C4-2B (cell line): ENCODE data around the gene LYSMD4.

ENCODE experiments used
- H3K27ac ChIP-seq: fragments of 450-650 bp; 2 replicates; pipeline ENCODE4 v1.5.1; 2017
- ZFX ChIP-seq: fragments of 450-650 bp; IDR thresholded peaks from 2 replicates; pipeline ENCODE4 v1.6.1; 2017
- TF ChIP-seq, protein P1 (sequence below): fragments of 450-650 bp; conservative IDR thresholded peaks from 2 replicates; pipeline ENCODE4 v1.5.1; 2017; ENCODE audit warnings: mild to moderate bottlenecking

Gene LYSMD4

DNA sequence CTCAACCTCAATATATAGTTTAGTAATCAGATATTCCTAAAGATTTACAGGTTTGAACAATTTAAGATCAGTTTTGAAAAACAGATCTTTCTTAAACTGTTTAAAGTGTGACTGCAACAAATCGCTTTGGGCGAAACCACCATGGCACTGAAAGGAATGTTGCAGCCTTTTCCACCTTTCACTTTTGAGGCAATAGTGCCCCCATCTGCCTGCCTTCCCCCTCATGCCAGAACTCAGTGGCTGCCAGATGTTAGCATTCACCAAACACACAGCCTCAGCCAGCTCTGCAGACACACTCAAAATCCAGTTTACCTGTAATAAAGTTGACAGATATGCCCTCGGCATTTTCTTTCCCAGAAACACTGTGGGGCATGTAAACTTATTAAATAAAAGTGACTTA lies 3.3 kb downstream of the LYSMD4 start:
- TF ChIP-seq, protein P1, sequence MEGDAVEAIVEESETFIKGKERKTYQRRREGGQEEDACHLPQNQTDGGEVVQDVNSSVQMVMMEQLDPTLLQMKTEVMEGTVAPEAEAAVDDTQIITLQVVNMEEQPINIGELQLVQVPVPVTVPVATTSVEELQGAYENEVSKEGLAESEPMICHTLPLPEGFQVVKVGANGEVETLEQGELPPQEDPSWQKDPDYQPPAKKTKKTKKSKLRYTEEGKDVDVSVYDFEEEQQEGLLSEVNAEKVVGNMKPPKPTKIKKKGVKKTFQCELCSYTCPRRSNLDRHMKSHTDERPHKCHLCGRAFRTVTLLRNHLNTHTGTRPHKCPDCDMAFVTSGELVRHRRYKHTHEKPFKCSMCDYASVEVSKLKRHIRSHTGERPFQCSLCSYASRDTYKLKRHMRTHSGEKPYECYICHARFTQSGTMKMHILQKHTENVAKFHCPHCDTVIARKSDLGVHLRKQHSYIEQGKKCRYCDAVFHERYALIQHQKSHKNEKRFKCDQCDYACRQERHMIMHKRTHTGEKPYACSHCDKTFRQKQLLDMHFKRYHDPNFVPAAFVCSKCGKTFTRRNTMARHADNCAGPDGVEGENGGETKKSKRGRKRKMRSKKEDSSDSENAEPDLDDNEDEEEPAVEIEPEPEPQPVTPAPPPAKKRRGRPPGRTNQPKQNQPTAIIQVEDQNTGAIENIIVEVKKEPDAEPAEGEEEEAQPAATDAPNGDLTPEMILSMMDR, result no peak; the same call in 1 of the 2 replicates
- no peak for TF ChIP-seq ZFX

DNA sequence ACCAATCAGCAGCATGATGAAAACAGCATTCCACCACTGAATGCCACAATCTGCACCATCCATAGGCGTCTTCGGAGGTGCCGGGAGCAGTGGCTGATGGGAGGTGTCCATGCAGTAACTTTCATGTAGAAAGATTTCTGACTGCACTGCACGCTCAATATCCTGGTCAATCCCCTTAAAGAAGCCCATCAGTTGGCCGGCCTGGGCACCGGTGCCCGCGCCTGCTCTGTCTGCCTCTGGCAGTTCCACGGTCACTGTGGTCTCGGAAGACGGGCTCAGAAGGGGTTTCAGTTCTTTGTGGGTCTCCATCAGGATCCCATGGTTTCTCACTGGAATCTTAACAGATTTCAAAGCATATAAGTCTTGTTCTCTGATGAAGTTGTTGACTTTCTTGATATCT lies 3.9 kb downstream of the LYSMD4 start:
- TF ChIP-seq ZFX, result no peak
- TF ChIP-seq, protein P1, result no peak
- H3K27ac ChIP-seq, result no peak overlapping the region

More for the DNA sequence above, 3.3 kb downstream of the LYSMD4 start:
- H3K27ac ChIP-seq, result no peak overlapping the region

DNA sequence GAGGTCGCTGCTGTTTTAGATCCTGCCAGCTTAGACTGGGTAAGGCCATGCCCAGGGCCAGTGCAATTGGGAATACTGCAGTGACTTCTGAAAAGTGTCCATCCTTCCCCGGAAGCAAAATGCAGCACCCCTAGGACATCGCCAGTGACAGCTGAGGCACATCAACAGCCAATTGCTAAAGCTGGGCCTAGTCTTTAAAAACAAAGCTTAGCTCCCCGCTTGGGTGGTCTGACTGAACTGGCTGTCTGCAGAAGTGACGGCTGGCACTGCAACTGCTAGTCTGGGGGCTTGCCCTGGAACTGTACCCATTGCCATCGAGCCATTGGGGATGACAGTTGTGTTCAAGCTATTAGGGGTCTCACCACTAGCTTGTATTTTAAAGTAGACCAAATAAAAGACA lies 4.3 kb downstream of the LYSMD4 start:
- H3K27ac ChIP-seq, result no peak overlapping the region
- no peak for TF ChIP-seq ZFX
- TF ChIP-seq, protein P1, result no peak

DNA sequence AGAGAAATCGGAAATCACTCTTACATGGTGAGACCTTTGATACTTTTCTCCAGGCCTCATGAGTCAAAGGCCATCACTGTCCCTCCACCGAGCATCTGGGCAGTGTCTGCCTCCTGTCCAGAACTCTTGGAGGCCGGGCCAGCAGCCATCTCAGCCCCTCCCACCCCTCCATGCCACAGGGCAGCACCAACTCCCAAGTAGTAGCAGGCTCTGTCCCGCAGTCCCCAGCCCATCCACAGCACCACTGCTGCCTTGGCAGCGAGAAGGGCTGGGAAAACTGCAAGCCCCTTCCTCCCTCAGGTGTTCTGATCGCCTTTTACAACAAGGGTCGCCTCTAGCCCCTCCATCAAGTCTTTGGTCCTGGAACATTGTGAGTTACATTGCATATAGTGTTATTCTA lies 5.5 kb downstream of the LYSMD4 start:
- TF ChIP-seq, protein P1, result no peak
- TF ChIP-seq ZFX, result no peak
- H3K27ac ChIP-seq, result no peak overlapping the region

DNA sequence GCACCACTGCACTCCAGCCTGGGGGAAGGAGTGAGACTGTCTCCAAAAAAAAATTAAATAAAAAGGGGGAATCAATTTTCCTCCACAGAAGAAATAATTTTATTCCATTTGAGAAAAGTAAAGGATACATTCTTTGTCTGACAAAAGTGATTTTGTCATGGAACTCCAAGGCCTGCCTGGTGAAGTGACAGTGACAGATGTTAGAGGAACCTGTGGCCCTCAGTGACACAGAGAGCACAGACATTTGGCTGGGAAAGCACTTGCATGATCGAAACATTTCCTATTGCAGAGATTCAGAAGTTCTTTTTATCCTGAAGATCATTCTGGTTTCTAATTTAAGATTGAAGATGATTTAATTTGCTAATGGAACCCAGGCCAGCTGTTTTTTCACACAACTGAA lies 5.9 kb downstream of the LYSMD4 start:
- TF ChIP-seq, protein P1, result no peak
- TF ChIP-seq ZFX, result no peak
- no peak overlapping the region for H3K27ac ChIP-seq

DNA sequence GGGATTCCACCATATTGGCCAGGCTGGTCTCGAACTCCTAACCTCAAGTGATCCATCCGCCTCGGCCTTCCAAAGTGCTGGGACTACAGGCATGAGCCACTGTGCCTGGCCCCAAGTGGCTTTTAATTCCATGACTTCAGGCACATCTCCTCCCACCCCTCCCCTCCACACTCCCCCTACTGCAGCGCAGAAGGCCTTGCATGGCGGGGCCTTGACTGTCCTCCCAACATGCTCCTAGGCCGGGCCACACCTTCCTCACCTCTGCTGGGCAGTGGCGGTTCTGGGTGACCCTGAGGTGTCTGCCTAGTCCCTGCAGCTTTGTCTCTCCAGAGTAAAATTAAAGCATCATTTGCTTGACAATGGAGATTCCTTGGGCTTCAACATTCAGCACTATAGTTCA lies 6.9 kb downstream of the LYSMD4 start:
- H3K27ac ChIP-seq, result no peak overlapping the region
- no peak for TF ChIP-seq ZFX
- TF ChIP-seq, protein P1, result no peak

DNA sequence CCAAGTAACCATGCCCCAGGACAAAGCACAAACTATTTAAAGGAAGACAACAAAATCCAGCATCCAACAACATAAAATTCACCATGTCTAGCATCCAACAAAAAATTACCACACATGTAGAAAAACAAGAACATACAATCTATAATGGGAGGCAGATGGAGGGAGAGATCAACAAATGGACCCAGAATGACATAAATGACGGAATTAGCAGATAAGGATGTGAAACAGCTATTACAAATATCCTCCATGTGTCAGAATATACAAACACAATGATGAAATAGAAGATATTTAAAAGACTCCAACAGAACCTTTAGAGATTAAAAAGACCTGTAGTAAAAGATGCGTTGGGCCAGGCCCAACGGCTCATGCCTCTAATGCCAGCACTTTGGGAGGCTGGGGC lies 10.8 kb downstream of the LYSMD4 start:
- no peak for TF ChIP-seq ZFX
- TF ChIP-seq, protein P1, result no peak
- no peak overlapping the region for H3K27ac ChIP-seq
